Endometrium (tissue), 2 donors: ENCODE results near the gene THSD7A.
A peak's percentile ranks its signal among the peaks of the same experiment; 100 is the strongest.

Experiments
- FAIRE-seq: peaks from 2 replicates; lab custom pipeline; 2012; peaks lifted over from hg19 to GRCh38; lab: Jason Lieb, UNC
- donor health status: control.
- donor health status: control.

Gene THSD7A

DNA sequence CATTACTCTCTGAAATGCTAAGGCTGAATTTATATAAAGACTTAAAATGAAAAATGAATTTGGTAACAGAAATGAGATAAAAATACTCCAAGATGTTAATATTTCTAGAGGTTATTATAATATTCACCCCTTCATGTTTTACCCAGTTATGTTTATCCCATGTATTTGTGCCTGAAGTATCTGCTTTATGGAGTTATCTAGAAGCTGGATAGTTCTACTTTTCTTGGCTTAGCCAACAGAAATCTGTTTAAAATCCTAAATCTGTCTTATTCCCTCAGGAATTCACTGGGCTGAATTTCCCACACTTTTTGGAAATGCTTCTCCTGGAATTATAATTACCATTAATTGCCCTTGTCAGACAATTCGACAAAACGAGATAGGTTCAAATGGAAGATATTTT is 201.6 kb downstream of the THSD7A start:
- no peak for FAIRE-seq

DNA sequence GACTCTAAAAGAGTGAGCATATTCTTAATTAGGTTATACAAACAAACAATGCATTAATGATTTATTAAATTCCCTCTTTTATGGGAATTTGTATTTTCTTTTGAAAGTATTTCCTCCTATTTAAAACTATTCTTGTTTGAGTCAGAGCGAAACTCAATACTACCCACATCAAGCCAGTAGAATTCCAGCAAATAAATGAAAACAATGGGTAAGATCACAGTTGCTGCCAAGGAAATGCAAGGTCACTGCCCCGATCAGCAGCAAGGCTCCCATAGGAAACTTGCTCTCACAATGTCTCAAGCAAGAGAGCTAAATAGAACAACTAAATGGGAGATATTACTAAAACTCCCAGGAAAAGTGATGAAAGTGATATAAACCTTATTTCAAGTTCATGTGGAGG is 206.3 kb downstream of the THSD7A start:
- no peak for FAIRE-seq

DNA sequence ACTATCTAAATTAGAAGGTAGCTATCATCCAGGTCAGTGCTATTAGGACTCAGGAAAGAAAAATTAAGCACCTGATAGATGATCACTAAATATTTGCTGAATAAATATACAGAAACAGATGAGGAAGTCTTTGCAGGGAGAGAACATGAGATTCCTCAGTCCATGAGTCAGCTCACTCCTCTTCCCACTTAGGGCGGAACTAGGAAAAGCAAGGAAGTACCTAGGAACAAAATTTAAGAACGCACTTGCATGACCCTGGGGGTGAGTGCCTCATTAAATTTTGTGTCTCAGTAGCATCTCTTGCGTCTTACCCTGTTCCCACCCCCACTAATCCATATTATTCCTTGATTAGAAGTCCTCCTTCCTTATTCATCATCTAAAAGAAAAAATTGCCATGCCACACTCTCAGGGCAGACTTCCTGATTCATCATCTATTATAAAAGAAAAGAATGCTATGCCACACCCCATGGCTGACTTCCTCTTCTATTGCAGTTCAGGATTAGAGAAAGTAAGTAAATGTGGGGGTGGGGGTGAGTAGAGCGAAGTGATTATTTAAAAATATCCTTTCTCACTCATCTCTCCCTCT is 208.8 kb downstream of the THSD7A start:
- no peak for FAIRE-seq

DNA sequence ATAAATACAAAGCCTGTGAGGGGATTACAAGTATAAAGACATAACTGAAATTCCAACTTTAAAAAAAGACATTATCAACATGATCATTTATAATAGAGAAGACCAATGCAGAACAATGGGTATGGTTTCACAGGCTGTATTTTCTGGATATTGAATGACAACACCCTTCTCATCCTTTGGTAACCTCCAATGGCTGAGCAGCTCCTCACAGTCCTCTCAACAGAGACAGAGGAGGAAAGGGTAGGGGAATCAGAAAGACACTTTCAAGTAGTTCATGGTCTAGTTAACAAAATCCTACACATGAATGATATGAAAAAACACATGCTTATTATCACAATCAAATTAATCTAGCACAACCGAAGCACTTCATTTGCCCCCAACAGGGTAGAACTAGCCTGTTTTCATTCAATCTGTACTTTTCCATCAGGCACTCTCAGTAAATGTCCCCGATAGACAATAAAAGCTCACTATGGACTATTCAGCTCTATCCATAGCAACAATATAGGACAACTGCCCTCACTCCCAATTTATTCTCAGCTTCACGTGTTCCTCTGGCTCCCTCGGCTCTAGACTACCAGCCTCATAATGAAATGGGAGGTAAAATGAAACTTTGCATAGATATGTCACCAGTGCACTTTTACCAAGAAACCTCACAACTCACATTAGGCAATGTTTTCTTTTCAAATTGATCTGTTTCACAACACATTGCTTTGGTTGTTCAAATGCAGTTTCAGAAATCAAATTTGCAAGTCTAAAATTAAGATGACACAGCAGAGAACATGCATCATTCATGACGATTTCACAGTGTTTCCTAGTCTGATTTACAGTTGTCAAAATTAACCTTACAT is 211.4 kb downstream of the THSD7A start:
- no peak for FAIRE-seq

DNA sequence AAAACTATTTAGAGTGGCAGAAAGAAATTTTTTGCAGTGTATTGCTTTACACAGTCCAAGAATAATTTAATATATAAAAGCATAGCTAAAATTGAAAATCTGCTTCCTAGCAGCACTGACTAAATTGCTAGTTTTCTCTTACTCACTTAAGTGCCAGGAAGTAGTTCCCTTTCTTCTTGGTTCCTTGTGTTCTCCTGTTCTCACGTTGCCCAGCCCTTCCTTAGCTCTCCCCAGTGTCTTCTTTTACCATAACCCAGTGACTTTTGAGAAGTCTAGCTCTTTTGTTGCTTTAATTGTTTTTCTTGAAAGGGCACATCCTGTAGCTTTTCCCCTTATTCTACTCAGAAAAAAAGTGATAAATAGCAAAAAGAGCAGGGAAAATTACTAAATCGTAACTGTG is 215.5 kb downstream of the THSD7A start:
- no peak for FAIRE-seq

DNA sequence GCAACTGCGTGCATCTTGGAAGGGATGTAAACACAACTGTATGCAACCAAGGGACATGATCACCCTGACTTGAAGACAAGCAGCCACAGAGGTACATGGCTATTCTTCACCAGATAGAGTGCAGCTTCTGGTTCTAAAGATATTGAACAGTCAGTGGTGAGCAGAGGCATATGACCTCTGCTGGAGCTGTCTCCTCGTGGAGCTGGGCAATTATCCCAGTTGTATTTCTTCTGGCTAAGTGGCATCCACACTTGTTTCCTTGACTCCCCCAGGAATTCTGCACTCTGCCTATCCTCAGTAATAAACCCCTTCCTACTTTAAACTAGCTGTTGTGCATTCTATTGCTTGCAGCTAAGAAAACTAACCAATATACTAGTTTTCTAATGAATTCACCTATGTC is 216.8 kb downstream of the THSD7A start:
- FAIRE-seq: no peak

DNA sequence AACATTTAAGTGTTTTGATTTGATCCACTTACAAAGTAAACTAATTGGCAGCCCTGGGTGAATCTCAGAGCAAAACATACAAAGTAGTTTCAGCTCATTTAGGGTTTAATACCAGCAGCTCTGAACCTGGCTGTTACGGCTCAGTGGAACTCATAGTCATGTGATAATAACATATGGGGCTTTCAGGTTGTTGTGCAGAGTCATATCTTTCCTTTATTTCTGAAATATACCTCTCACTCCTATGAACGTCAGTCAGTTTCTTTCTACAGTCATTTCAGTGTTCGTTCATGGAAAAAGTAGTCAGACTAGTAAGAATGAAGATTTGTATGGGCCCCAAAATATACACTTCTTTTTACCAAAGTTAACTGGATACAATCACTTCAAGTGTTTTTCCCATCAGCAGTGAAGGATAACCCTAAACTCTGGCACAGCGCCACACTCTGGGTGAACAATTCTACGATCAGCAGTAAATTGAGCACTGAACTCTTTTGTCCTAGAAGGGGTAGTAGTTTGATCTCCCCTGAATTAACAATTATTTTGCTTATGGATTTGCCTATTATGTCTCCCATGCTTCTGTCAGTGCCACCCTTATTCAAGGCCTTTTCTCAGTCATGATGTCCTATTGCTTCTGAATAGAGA is 218.6 kb downstream of the THSD7A start:
- FAIRE-seq: no peak

DNA sequence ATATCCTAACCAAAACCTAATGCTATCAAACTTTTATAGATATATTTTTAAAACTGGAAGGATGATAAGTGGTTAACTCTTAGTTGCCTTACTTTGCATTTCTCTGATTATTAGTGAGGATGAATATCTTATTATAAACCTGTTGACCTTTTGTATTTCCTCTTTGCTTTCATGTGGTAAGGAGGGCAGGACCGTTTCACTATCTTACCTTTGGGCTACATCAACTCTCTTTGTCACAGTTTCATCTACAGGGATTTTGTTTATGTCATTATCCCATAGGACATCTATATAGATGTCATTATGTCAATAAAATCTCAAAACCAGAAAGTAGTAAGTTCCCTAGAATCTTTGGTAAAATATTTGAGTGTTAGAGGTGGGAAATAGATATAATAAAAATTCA is 219.3 kb downstream of the THSD7A start:
- FAIRE-seq: no peak

DNA sequence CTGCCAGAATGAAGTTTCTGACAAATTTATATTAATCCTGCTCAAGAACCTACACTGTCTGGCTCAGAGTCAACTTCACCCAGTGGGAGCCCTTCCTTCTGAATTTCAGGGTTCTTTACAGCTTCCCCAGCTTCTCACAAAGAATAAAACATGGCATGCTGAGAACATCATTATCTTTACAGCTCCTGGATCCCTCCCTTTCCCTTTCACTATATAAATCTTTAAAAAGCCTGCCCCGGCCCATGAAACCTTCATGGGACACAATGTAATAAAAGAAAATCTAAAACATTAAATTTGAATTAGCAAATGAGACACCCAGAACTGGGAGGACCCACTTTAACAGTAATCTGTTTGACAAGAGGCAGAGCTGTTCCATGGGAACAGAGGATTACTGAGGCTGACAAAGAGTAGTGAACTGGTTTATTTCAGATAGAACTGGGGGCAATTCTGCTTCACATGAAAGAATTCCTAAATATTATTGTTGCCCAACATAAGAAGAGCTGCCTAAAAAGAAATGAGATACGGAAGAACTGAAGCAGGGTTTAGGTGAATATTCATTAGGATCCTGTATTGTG is 222.8 kb downstream of the THSD7A start:
- no peak for FAIRE-seq

DNA sequence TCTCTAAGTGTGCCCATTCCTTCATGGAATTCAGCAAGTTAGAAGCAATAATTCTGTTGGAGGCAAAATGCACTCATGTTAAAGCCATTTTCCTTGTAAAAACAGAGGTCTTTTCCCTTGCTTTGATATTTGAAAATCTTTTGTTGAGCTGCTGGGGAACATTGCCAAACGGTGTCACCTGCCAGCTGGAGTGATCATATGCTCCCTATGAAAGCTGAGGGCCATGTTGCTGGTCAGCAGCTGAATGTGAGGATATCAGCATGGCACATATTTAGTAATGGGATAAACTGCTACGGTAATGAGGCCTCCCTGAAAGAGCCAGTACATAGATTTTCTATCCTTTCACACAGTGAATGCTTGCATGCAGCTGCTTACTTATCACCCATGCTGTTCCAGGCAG is 224.3 kb downstream of the THSD7A start:
- FAIRE-seq: no peak

DNA sequence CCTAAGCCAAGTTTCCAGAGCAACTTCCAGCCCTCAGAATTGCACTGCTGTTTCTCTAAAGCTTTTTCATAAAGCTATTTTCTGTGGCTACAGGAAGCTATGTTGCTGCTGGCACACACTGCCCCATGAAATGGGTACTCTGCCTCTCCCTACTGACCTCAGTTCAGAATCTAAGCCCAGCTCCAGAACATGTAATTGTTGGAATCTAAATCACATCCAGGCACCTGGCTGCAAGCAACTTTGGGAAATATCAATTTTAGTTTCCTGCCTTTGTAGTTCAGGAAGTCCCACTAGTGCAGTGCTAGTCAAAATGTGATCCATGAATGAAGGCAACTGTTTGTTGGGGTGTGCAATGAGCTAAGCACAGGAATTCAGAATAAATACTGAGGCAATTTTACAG is 226.2 kb downstream of the THSD7A start:
- no peak for FAIRE-seq

DNA sequence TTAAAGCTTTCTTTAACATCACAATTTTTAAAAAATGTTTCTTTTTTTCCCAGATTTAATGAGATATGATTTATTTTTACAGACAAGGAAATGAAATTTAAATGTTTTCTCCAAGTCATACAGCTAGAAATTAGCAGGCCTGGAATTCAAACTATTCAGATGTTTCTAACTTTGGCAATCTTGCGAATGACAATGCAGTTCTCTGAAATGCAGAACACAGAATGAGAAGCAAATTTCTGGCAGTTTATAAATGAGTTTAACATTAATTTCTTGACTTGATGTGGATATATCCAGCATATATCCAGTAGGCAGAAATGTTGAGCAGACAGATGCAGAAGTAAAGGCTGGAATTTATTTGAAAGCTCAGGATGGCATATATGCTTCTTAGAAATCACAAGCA is 227.5 kb downstream of the THSD7A start:
- peak; percentile 55 for FAIRE-seq

DNA sequence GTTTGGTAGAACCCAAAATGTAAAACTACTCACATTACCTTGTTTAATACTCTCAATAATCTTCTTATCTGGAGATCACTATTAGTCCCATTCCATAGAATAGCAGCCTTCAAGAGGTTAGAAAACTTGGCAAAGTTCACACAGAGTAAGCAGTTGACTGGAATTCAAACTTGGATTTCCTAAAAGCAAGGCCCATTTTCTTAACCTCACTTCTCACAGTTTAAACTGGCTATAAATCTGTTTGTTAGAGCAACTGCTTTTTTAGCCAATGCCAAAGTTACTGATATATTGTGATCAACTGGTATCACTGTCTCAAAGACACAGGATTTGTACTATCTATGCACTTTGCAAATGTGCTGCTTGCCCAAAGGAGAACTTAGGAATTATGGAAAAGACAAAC is 230.2 kb downstream of the THSD7A start:
- FAIRE-seq: no peak

DNA sequence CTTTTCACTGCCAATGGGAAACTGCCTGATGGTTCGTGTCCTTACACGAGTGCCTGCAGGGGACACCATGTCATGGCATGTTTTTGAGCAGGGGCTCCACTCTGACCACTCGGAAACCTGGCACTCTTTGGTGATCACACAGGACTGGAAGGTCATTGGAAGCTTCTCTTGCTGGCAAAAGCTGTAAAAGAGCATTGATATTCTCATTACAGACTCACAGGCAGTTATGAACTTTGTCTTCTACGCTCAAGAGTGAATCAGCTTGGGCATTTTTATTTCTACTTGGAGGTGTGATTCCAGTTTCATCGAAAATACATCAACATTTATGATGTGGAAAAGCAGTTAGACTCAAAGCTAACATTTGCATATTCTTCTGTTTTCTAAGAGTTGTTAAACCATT is 238.7 kb downstream of the THSD7A start:
- no peak for FAIRE-seq

DNA sequence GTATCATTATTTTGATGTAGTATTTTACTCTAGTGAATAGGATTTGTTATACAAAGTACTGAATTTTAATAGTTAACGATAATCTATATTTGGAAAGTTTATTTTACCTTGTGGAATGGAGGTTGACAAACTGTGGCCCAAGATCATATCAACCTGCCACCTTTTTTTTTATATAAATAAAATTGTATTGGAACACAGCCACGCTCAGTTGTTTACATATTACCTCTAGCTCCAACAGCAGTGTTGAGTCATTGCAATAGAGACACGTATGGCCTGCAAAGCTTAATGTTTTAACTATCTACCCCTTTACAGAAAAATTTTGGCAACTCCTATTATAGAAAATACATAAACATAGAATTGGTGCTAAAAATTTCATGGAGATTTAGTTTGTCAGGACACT is 239.3 kb downstream of the THSD7A start:
- FAIRE-seq: no peak

DNA sequence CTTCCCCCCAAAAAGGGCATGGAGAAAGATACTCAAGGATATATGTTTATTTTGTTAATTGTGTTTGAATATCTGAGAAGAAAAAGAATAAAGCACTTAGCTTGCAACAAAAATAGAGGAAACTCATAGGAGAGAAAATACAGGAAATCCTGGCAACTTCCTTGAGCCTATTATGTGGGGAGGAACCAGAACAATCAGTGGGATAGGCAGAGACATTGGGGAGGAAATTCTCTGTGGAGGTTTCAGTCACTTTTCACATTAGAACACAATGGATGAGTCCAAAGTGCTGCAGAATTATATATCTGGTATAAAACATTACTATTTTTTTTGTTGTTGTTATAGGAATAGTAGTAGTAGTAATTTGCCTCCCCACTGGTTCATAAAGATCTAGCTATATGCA is 240.1 kb downstream of the THSD7A start:
- no peak for FAIRE-seq

DNA sequence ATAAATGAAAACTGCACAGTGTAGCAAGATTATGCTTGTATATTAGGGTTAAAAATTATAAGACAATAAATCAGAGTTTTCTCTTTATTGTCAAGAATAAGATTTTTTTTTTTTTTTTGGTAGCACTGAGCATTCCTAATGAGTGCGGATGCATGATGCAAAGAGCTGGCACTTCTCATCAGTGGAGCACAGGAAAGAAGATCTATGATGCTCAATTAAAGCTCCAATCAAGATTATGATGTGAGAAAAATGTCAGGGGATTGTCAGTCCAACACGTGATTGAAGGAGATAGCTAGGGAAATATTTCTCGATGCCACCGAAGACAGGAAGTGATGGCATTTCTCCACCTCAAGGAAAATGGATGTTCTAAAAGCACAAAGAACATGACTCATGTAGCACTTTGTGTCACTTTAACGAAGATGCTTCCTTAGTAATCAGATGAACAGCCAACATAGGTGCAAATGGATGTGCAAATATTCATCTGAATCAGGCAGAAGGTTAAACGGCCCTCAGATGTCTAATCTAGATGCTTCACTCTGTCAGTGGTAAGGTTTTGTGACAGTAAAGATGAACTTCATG is 240.9 kb downstream of the THSD7A start:
- FAIRE-seq: no peak

DNA sequence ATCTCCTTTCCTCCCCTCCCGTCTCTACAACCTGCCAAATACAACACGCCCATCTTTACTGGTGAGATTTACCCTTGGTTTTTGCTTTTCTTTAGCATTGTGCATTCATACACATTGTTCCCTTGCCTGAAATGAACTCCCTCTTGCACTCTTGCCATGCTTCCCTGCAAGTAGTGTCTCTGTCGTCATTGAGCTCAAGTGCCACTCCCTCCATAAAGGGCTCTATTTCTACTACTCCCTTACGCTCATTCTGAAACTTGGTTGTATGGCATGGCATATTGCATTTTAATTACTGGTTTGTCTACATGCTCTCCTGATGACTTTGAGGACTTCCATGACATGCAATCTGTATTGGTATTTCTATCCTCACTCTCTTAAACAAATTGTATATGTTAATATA is 242.7 kb downstream of the THSD7A start:
- no peak for FAIRE-seq

DNA sequence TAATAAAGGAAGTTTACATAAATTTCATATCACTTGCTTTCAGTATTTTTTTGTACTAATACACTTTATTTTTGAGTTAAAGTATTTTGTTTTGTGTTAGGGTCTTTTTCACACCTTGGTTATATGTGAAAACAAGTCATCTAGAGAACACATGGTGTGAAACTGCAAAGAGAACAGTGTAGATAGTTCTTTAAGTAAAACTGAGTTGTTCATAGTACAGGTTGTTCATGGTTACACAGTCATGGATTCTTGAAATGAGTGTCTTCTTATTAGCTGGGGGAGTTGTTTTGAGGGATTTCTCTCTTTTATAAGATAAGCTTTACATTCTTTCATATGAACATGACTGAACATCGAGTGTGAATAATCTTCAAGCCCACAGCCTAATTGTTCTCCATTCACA is 244.2 kb downstream of the THSD7A start:
- FAIRE-seq: no peak

DNA sequence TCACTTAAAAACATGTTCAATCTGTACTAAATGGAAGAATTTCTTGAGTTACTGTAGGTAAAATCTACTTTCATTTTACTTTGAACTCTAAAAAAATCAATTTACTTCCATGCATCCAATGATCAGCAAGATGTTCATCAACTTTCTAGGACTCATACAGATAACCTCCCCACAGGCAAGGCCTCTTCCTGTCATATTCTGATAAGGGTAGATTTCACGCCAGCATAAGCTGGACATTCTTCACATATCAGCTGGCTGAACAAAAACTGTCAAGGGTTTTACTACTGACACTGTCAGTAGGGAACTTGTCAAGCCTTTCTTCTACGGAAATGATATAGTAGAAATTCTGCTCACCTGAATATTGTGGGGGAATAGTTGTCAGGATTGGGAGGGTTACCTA is 244.9 kb downstream of the THSD7A start:
- no peak for FAIRE-seq

DNA sequence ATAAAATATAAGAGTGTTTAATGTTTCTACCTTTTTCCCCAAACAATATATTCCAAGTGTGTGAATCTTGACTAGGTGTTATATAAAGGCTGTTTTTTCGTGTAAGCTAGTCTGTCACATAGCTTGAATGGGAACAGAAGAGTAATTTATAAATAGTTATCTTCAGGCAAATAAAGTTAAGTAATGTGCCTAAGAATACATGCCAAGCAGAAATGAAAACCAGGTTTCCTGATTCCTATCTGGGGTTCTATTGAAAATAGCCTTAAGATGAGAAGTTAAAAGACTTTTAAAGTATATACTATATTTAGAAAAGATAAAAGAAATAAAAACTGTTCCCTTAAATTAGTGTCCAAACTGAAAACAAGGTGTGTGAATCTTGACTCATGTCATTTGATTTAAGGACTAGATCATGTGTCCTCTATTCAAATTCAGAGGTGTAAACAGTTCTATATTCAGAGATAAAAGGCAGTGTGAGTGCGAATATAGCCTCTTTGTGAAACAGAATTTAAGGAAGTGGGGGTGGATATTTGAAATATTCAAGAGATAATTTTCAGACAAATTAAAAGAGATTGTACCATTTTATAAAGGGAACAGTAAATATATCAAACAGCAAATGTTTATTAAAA is 247.5 kb downstream of the THSD7A start:
- FAIRE-seq: no peak

DNA sequence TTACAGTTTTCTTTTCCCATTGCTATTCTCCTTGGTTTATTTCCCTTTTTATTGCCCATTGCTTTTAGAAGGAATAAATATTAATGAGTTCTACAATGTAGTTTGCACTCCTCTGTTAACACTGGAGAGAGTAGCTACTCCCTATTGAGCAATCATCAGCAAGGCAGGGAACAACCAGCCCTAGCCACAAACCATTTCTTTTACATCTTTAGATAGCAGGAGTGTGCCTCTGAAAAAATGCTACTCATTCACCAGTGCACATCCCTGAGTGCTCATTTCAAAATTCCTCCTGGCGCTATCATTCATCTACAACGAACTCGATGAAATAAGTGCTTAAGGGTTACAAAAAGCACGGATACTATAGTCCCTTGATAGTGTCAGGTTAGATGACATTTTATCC is 252.9 kb downstream of the THSD7A start:
- no peak for FAIRE-seq
